Activated CD8-positive, alpha-beta T cell treated with anti-CD3 and anti-CD28 coated beads, Interleukin-2, amount 10 ng/mL, durations not matched to agents 7 days and 5 days (primary cell): Measurements from ENCODE around the gene SPECC1. TPM values are rescaled to one million over a fixed set of nuclear protein-coding genes. Genes with fewer than 3 reads are reported as not detected.
A peak's percentile ranks its signal among the peaks of the same experiment; 100 is the strongest.
"Not testable (repeated sequence)": the region's sequence is repeated elsewhere in the genome, so short reads cannot be mapped to it uniquely, and the experiment has no call there.

Experiments
- ATAC-seq: fragments of 150-1000 bp; cut with Tn5 transposase; one replicate; pipeline ENCODE4 v1.10.0; 2021; ENCODE audit warnings: moderate library complexity
- CTCF ChIA-PET: fragments of 350-600 bp; sonication (Branson Sonifier 250); formaldehyde crosslinking; loops from one replicate; lab custom pipeline; 2021; ENCODE audit warnings: antibody characterized with exemption; lab: Charles Lee
- POLR2A ChIA-PET: fragments of 350-600 bp; sonication (Branson Sonifier 250); formaldehyde crosslinking; loops from one replicate; lab custom pipeline; 2021; ENCODE audit warnings: antibody characterized with exemption; lab: Charles Lee
- DNase-seq: peaks from one replicate; pipeline ENCODE4 v3.0.0-alpha.2; 2020
- H3K27ac Mint-ChIP-seq: one replicate; pipeline ENCODE4 v1.8.0; 2021; ENCODE audit warnings: mild to moderate bottlenecking, mixed read lengths
- H3K27me3 Mint-ChIP-seq: one replicate; pipeline ENCODE4 v1.8.0; 2021; ENCODE audit warnings: low read depth, mixed read lengths
- H3K36me3 Mint-ChIP-seq: one replicate; pipeline ENCODE4 v1.8.0; 2021; ENCODE audit warnings: low read depth, mixed read lengths
- H3K4me1 Mint-ChIP-seq: one replicate; pipeline ENCODE4 v1.8.0; 2021; ENCODE audit warnings: low read depth, mixed read lengths
- H3K4me3 Mint-ChIP-seq: one replicate; pipeline ENCODE4 v1.8.0; 2021; ENCODE audit warnings: mild to moderate bottlenecking, mixed read lengths
- H3K9me3 Mint-ChIP-seq: one replicate; pipeline ENCODE4 v1.8.0; 2022; ENCODE audit warnings: mixed read lengths; ENCODE audit not compliant: insufficient read depth
- total RNA-seq, 2 experiments: library from RNA; stranded (reverse); gene quantifications; one replicate each; pipeline ENCODE4 v1.2.3, GENCODE V29; 2021

SPECC1 gene
- total RNA-seq, 2 experiments from 2014 or later: 4.2 to 5.3 TPM

- H3K4me1 Mint-ChIP-seq: peaks cover 25% of the 10 kb centered on the region
- ChIA-PET CTCF (interaction anchor here (0.7 to 4.0 kb wide), 5 partner anchors 9 to 61 kb away, joined by 3 to 34 read pairs (median 6); no protein-coding TSS in a partner anchor), POLR2A (no interaction called here)
- no peaks in the 10 kb centered on the region for H3K27me3 Mint-ChIP-seq
- peaks cover 6% of the 10 kb centered on the region for H3K9me3 Mint-ChIP-seq
- H3K36me3 Mint-ChIP-seq: peaks cover 13% of the 10 kb centered on the region
- ATAC-seq (no peak), DNase-seq (no peak)
- no peak overlapping the region for H3K27ac Mint-ChIP-seq
- H3K4me3 Mint-ChIP-seq: no peak overlapping the region
Observed at GRCh38 chr17:20236578-20237227, 227.5 kb downstream of the SPECC1 start.

DNA sequence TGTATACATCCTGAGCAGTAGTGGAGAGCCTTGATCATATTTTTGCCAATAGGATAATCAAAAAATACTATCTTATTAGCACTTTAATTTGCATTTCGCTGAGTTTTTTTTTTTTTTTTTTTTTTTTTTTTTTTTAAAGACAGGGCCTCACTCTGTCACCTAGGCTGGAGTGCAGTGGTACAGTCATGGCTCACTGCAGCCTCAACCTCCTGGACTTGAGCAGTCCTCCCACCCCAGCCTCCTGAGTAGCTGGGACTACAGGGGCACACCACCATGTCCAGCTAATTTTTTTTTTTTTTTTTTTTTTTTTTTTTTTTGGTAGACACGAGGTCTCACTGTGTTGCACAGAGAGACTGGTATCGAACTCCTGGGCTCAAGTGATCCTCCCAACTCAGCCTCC lies 230.6 kb downstream of the SPECC1 start:
- H3K36me3 Mint-ChIP-seq, POLR2A ChIA-PET, H3K9me3 Mint-ChIP-seq, H3K4me3 Mint-ChIP-seq, H3K27me3 Mint-ChIP-seq, H3K4me1 Mint-ChIP-seq, ATAC-seq, H3K27ac Mint-ChIP-seq, DNase-seq: not testable (repeated sequence)
- CTCF ChIA-PET: interaction anchor here (1.1 kb wide), 1 partner anchor 13 kb away, joined by 4 read pairs; no protein-coding TSS in a partner anchor

DNA sequence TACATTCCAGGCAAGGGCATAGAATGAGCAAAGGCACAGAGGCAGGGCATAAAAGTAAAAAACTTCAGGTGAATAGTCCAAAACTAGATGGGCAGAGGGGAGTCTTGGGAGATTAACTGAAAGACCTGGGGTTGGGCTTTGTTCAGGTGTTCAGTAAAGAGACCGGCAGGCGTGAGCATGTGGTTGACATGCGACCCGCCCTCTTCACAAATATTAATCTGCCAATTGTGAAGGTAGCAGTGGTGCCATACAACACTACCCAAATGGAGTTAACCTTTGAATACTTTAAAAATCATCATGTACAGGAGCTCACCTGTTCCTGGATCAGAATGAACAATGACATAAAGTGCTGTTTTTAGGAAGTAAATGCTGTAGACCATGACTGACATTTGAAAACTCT lies 232.7 kb downstream of the SPECC1 start:
- CTCF ChIA-PET: no interaction called here
- Mint-ChIP-seq H3K36me3 (peaks cover 2% of the 10 kb centered on the region), H3K4me1 (peaks cover 12% of the 10 kb centered on the region), H3K27me3 (no peaks in the 10 kb centered on the region), H3K27ac (no peak overlapping the region), H3K4me3 (no peak overlapping the region), H3K9me3 (no peaks in the 10 kb centered on the region)
- POLR2A ChIA-PET: no interaction called here
- ATAC-seq: no peak
- DNase-seq: no peak

GRCh38 chr17:20242271-20242670 lies 233.1 kb downstream of the SPECC1 start:
- no peak overlapping the region for H3K27ac Mint-ChIP-seq
- no peak for DNase-seq
- peaks cover 17% of the 10 kb centered on the region for H3K4me1 Mint-ChIP-seq
- H3K36me3 Mint-ChIP-seq: peaks cover 1% of the 10 kb centered on the region
- no peaks in the 10 kb centered on the region for H3K9me3 Mint-ChIP-seq
- no peak overlapping the region for H3K4me3 Mint-ChIP-seq
- POLR2A ChIA-PET: no interaction called here
- CTCF ChIA-PET: no interaction called here
- no peaks in the 10 kb centered on the region for H3K27me3 Mint-ChIP-seq
- no peak for ATAC-seq

GRCh38 chr17:20243524-20243923 lies 234.4 kb downstream of the SPECC1 start:
- no peak for ATAC-seq
- Mint-ChIP-seq H3K27ac (no peak overlapping the region), H3K27me3 (no peaks in the 10 kb centered on the region), H3K36me3 (peaks cover 4% of the 10 kb centered on the region), H3K4me3 (no peak overlapping the region), H3K9me3 (no peaks in the 10 kb centered on the region), H3K4me1 (peaks cover 18% of the 10 kb centered on the region)
- CTCF ChIA-PET: no interaction called here
- POLR2A ChIA-PET: no interaction called here
- DNase-seq: no peak

DNA sequence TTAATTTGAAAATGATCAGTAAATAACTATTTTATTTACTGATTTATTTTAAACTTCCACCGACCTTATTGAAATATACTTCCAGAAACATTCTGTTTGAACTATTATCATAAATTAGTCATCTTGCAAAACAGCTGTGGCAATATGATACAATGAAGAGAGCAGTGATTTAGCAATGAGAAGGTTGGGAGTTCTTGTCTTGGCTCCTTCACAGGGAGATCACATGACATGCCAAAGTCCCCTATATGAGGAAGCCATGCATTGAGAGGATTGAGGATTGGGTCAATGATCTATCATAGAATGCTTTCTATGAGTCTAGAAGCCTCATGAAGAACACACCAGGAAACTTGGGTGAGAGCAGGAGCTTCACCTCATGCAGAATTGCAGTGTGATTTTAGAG lies 235.5 kb downstream of the SPECC1 start:
- no peak for ATAC-seq
- POLR2A ChIA-PET: no interaction called here
- Mint-ChIP-seq H3K27ac (no peak overlapping the region), H3K4me3 (no peak overlapping the region), H3K27me3 (no peaks in the 10 kb centered on the region), H3K4me1 (peaks cover 21% of the 10 kb centered on the region), H3K9me3 (peaks cover 2% of the 10 kb centered on the region), H3K36me3 (peaks cover 5% of the 10 kb centered on the region)
- CTCF ChIA-PET: interaction anchor here (1.0 to 4.9 kb wide), 2 partner anchors 9 to 18 kb away, joined by 3 to 34 read pairs; no protein-coding TSS in a partner anchor
- no peak for DNase-seq

DNA sequence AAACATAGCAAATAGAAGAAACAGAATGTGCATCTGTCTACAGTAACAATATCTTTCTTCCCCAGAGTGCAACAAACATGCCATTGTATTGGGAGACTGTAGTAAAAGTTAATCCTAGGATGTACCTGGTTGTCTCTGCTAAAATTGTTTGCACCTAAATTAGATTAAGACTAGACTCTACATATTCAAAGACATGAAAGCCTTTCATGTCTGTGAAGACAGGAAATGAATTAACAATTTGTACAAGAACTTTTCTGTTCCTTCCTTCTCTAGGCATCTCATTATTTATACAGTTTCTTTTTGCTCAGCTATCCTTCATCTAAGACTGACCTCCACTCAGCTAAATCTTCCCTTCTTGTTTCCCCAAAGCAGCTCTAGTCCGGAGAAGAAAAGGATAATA lies 237.5 kb downstream of the SPECC1 start:
- DNase-seq: no peak
- ChIA-PET CTCF (interaction anchor here (1.2 to 4.9 kb wide), 2 partner anchors 11 to 14 kb away, joined by 3 to 34 read pairs; no protein-coding TSS in a partner anchor), POLR2A (interaction anchor here (1.2 kb wide), 1 partner anchor 13 kb away, joined by 3 read pairs; no protein-coding TSS in a partner anchor)
- Mint-ChIP-seq H3K4me3 (no peak overlapping the region), H3K9me3 (peaks cover 4% of the 10 kb centered on the region), H3K27me3 (no peaks in the 10 kb centered on the region), H3K27ac (peak overlapping the region; percentile 35), H3K36me3 (peaks cover 7% of the 10 kb centered on the region), H3K4me1 (peaks cover 26% of the 10 kb centered on the region)
- ATAC-seq: peak; percentile 27

- H3K27ac Mint-ChIP-seq: no peak overlapping the region
Observed at GRCh38 chr17:20253323-20253722, 244.2 kb downstream of the SPECC1 start.

GRCh38 chr17:20254541-20254940 lies 245.4 kb downstream of the SPECC1 start:
- Mint-ChIP-seq H3K4me3 (no peak overlapping the region), H3K36me3 (peaks cover 16% of the 10 kb centered on the region), H3K27me3 (no peaks in the 10 kb centered on the region), H3K4me1 (peaks cover 35% of the 10 kb centered on the region), H3K9me3 (peaks cover 18% of the 10 kb centered on the region), H3K27ac (peak overlapping the region; percentile 8)
- DNase-seq: no peak
- no peak for ATAC-seq
- ChIA-PET POLR2A (no interaction called here), CTCF (interaction anchor here (1.4 kb wide), 1 partner anchor 27 kb away, joined by 4 read pairs; no protein-coding TSS in a partner anchor)

More at GRCh38 chr17:20253323-20253722, 244.2 kb downstream of the SPECC1 start:
- H3K4me3 Mint-ChIP-seq: no peak overlapping the region
- no peak for ATAC-seq
- peaks cover 12% of the 10 kb centered on the region for H3K9me3 Mint-ChIP-seq
- ChIA-PET POLR2A (no interaction called here), CTCF (no interaction called here)
- peaks cover 11% of the 10 kb centered on the region for H3K36me3 Mint-ChIP-seq
- peaks cover 32% of the 10 kb centered on the region for H3K4me1 Mint-ChIP-seq
- H3K27me3 Mint-ChIP-seq: no peaks in the 10 kb centered on the region
- no peak for DNase-seq

- Mint-ChIP-seq H3K4me3 (no peak overlapping the region), H3K9me3 (peaks cover 15% of the 10 kb centered on the region), H3K4me1 (peaks cover 28% of the 10 kb centered on the region), H3K27me3 (no peaks in the 10 kb centered on the region), H3K36me3 (peaks cover 13% of the 10 kb centered on the region), H3K27ac (no peak overlapping the region)
- CTCF ChIA-PET: no interaction called here
- POLR2A ChIA-PET: no interaction called here
- no peak for DNase-seq
- ATAC-seq: no peak
Observed at GRCh38 chr17:20256144-20256543, 247.0 kb downstream of the SPECC1 start.

GRCh38 chr17:20257008-20257407 lies 247.8 kb downstream of the SPECC1 start:
- Mint-ChIP-seq H3K36me3 (peaks cover 13% of the 10 kb centered on the region), H3K9me3 (peaks cover 15% of the 10 kb centered on the region), H3K4me3 (no peak overlapping the region), H3K4me1 (peaks cover 35% of the 10 kb centered on the region), H3K27ac (no peak overlapping the region), H3K27me3 (no peaks in the 10 kb centered on the region)
- CTCF ChIA-PET: no interaction called here
- DNase-seq: no peak
- no peak for ATAC-seq
- POLR2A ChIA-PET: no interaction called here

- POLR2A ChIA-PET: no interaction called here
Observed at GRCh38 chr17:20257798-20258197, 248.6 kb downstream of the SPECC1 start.

More at GRCh38 chr17:20257798-20258197, 248.6 kb downstream of the SPECC1 start:
- H3K9me3 Mint-ChIP-seq: peaks cover 15% of the 10 kb centered on the region
- DNase-seq (no peak), ATAC-seq (no peak)
- CTCF ChIA-PET: no interaction called here
- peaks cover 13% of the 10 kb centered on the region for H3K36me3 Mint-ChIP-seq
- no peak overlapping the region for H3K4me3 Mint-ChIP-seq
- peaks cover 43% of the 10 kb centered on the region for H3K4me1 Mint-ChIP-seq
- H3K27ac Mint-ChIP-seq: no peak overlapping the region
- H3K27me3 Mint-ChIP-seq: no peaks in the 10 kb centered on the region
